HG02943 (cell line): Measurements from ENCODE around the gene FRRS1L.

Experiments
- ATAC-seq: cut with Tn5 transposase; IDR thresholded peaks from one replicate; pipeline ENCODE4 v1.9.1; 2021; ENCODE audit warnings: mild to moderate bottlenecking, low read depth, moderate library complexity; ENCODE audit not compliant: unreplicated experiment

Gene FRRS1L, protein sequence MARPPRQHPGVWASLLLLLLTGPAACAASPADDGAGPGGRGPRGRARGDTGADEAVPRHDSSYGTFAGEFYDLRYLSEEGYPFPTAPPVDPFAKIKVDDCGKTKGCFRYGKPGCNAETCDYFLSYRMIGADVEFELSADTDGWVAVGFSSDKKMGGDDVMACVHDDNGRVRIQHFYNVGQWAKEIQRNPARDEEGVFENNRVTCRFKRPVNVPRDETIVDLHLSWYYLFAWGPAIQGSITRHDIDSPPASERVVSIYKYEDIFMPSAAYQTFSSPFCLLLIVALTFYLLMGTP

DNA sequence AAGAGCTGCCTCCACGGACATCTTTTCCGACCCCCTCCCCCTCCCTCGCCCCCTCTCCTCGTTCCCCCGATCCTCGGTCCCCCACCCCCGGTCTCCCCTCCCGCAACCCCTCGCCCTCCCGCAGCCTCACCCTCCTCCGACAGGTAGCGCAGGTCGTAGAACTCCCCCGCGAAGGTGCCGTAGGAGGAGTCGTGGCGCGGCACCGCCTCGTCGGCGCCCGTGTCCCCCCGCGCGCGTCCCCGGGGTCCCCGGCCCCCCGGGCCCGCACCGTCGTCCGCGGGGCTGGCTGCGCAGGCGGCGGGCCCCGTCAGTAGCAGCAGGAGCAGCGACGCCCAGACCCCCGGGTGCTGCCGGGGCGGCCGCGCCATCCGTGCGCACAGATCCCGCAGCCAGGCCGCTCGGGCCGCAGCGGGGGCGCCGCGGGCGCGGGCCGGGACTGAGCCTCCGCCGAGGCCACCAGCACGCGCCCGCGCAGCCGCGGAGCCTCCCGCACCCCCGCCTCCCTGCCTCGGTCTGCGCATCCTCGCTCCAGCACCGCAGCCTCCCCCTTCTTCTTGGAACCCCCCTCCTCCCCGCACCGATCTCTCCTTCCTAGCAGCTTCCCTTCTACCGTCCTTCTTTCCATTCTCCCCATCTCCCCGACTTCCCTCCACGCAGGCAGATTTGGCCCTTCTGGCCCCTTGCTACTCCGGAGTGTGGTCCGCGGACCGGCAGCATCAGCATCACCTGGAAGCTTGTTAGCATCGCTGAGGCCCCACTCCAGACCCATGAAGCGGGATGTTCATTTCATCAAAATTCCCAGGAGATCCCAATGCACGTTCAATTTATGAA is at the start of gene FRRS1L:
Gene FRRS1L, minus strand, starts transcription at position 479 of the 831 bp plus-strand sequence. Its CDS starts 111 bp downstream, at position 368.
- ATAC-seq: no peak

- ATAC-seq: no peak
Observed at GRCh38 chr9:109214414-109214813, 47.4 kb upstream of the FRRS1L start.

GRCh38 chr9:109213285-109214121 is 46.5 kb upstream of the FRRS1L start:
- no peak for ATAC-seq

DNA sequence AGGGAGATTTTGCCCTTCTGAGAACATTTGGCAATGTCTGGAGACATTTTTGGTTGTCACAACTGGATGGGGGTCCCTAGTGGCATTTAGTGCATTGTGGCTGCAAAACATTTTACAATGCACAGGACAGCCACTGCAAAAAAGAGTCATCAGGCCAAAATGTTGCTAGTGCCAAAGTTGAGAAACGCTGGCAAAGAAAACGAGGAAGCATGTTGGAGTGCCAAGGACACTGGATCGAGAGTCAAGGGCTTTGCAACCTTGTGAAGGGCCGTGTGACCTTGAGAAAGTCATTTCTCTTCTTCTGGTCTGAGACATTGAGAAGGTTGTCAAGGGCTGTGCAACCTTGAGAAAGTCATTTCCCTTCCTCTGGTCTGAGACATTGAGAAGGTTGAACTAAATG is 45.7 kb upstream of the FRRS1L start:
- ATAC-seq: no peak

GRCh38 chr9:109206670-109207069 is 39.6 kb upstream of the FRRS1L start:
- ATAC-seq: no peak

DNA sequence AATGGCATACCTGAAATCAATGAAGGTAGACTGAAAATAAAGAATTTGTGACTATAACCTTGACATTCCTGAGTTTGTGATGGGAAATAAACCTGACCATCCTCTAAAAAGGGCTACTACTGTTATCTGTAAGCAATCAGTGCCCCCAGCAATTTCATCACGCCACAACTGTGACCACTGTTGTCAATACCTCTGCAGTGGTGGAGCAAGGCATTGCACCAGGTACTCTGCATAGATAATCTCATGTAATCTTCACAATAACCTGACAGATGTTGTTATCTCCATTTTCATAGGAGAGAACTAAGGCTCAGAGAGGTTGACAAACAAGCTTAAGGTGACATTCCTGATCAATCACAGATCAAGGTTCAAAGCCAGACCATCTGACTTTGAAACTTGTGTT is 38.5 kb upstream of the FRRS1L start:
- ATAC-seq: no peak

GRCh38 chr9:109203761-109204360 is 36.8 kb upstream of the FRRS1L start:
- no peak for ATAC-seq

- no peak for ATAC-seq
Observed at GRCh38 chr9:109199676-109200075, 32.6 kb upstream of the FRRS1L start.

- ATAC-seq: no peak
Observed at GRCh38 chr9:109198736-109199382, 31.8 kb upstream of the FRRS1L start.

DNA sequence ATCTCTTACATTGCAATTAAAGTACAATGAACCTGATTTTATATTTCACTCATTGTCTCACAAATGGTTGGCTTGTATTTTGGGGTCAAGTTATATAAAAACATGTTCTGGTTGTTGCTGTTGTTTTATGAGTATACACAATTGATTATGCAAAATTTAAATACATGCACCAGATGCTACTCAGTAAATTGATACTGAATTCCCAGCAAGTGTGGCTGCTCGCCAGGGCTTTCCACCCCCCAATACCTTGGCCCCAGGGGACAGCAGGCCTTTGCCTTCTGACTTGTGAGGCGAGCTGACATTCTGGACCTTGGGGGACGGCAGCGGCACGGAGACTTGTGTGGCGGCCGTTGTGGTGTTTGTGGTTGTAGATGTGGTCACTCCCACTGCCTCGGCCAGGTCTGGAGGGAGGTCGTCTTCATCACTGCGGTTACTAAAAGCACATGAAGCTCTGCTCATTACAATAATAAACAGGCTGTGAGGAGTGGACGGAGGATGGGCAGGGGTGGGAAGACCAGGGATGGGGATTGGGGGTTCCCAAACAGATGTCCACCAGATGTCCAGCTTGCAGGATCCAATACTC is 27.0 kb upstream of the FRRS1L start:
- ATAC-seq: no peak

DNA sequence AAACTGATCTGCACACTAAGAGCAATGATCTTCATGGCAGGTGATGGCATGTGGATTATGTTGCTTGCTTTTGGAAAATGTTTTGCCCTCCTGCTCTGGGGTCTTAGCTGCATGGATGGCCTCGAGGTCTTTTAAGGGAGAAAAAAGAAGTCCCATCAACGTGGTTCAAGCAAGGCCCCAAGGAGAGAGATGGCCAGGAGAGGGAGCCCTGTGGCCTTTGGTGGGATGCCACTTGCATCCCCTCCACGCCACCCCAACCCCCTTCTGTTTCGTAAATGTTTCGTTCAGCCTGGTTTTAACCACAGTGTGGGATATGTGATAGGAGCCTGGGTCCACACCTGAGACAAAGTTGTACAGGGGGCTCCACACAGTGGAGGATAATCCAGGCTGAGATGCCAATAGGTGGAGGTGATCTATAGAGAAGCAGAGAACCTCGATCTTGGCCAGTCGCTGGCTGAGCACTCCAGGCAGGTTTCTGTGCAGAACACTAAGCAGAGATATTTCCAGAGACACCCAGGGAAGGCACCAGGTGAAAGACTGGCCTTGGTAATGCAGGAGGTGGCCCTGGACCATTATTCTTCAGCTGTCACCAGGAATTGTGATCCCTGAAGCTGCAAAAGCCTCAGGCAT is 25.8 kb upstream of the FRRS1L start:
- no peak for ATAC-seq

DNA sequence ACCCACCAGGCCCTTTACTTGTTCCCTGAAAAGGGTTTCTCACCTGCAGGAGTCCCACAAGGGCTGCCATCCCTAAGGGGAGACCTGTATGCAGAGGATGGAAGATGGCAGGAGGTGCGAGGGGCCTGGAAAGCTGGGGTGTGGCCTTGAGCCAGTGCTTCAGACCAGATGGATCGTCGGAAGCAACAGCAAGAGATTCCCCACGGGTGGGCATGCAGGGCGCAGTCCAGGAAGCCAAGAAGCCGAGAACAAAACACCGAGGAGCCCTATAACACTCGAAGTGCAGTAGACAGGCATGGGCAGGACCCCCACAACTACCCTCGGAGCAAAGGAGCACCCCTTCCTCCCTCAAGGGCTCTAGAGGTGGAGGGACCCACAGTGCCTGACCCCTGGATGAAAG is 24.7 kb upstream of the FRRS1L start:
- ATAC-seq: no peak

DNA sequence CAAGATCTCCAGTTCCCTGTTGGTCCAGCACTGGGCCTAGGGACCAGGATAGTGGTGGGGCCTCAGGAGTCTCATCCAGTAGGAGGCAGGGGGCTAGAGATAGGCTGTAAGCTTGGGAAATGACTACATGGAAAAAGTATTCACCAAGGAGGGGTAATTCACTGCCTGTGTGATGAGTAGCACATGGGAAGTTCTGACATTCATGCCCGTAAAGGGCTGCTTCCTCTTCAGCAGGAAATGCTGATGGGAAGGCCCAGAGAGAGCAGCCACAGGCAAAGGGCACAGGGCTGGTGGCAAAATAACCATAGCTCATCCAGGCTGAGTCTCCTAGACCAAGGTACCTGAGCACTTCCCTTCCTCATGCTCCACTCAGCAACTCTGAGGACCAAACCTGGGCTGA is 23.1 kb upstream of the FRRS1L start:
- no peak for ATAC-seq

DNA sequence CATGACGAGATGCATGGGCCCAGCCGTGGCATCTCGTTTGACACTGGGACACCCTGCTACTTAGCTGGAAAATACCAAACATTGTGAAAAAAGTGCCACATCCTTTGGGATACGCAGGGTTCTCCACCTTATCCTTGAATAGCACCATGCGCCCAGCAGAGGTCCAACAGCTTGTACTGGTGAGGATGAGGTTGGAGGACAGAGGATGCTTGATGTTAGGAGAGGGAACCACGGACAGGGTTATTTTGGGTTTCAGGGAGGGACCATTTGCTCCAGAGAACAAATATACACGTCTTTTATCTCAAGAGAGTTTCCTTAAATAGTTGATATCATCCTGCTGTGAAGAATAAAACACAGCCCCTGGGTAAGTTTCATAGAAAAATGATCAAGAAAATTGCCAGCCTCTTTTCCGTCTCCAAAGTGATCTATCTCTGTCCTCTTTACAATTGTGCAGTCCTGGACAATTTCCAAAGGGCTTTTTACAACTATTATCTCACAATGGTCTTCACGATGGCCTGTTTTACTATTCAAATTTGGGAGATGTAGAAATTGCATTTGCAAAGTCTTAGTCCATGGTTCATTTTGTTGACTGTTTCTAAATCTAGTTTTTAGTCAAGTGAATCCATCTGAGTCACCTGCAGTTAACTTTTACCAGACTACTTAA is 19.9 kb upstream of the FRRS1L start:
- no peak for ATAC-seq

DNA sequence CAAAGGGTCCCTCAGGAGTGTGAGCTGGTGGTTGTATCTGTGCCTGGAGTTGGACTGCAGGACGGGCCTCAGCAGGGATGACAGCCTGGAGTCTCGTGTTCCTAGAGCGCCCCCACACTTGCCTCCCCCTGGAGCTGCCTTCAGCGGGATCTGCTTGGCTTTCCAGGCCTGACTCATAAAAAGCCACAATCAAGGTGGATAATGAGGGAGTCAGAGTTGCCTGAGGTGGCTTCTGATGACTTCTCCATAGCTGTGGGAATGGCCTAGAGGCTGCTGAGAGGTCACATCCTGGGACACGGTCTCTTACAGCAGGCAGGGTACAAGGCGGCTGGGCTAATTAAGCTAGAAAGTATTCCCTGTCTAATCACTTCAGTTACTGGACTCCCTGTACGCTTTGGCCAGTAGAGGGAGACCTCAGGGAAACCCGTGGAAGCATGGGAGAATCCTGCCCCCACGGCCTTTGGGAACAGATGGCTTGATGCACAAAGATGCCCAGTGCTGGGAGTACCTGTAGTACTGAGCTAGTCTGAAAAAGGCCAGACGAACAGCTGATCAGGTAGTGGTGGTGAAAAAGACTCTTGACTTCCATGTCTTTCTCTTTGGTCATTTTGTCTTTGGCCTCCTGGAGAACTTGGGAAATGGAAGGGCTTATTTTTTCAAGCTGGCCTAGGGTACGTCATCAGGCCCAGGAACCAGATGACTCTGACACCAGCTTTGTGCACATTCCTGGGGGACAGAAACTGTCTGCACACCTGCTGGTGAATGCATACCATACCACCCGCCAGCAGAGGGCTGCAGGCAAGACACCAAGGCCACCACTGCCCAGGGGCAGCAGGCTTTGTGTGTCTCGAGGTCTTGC is 16.1 kb upstream of the FRRS1L start:
- ATAC-seq: no peak

GRCh38 chr9:109182550-109182939 is 15.5 kb upstream of the FRRS1L start:
- no peak for ATAC-seq

- ATAC-seq: no peak
Observed at GRCh38 chr9:109181284-109181683, 14.2 kb upstream of the FRRS1L start.
